Loucy (cell line): ENCODE measurements around the gene GRHL3.

ENCODE experiments used
- H2AFZ ChIP-seq: fragments of 200-600 bp; sonication (generic); 2 replicates; pipeline ENCODE4 v1.6.0; 2016; ENCODE audit warnings: antibody characterized with exemption, mild to moderate bottlenecking, low read length, moderate library complexity
- H3F3A ChIP-seq: fragments of 200-600 bp; 2 replicates; pipeline ENCODE4 v1.6.0; 2016; ENCODE audit warnings: antibody characterized with exemption, low read depth, mild to moderate bottlenecking
- H3K27me3 ChIP-seq: fragments of 200-600 bp; sonication (generic); 2 replicates; pipeline ENCODE4 v1.6.1; 2014; ENCODE audit warnings: low read length, mild to moderate bottlenecking; ENCODE audit not compliant: insufficient read depth, poor library complexity, severe bottlenecking
- H3K36me3 ChIP-seq: fragments of 200-600 bp; sonication (generic); 2 replicates; pipeline ENCODE4 v1.6.1; 2016; ENCODE audit warnings: low read length; ENCODE audit not compliant: insufficient read depth
- H3K4me1 ChIP-seq: fragments of 200-600 bp; sonication (generic); 2 replicates; pipeline ENCODE4 v1.5.1; 2014; ENCODE audit warnings: low read length, mild to moderate bottlenecking; ENCODE audit not compliant: insufficient read depth, poor library complexity, severe bottlenecking
- H3K4me2 ChIP-seq: fragments of 200-600 bp; sonication (generic); 2 replicates; pipeline ENCODE4 v1.6.0; 2014; ENCODE audit warnings: antibody characterized with exemption, low read length, low read depth, mild to moderate bottlenecking; ENCODE audit not compliant: poor library complexity, severe bottlenecking
- H3K4me3 ChIP-seq: fragments of 200-600 bp; sonication (generic); 2 replicates; pipeline ENCODE4 v1.5.1; 2014; ENCODE audit warnings: low read length, mild to moderate bottlenecking, mixed read lengths; ENCODE audit not compliant: poor library complexity, severe bottlenecking
- H3K79me2 ChIP-seq: fragments of 200-600 bp; sonication (generic); 2 replicates; pipeline ENCODE4 v1.6.1; 2014; ENCODE audit warnings: low read length; ENCODE audit not compliant: insufficient read depth
- H3K9ac ChIP-seq: fragments of 200-600 bp; sonication (generic); 2 replicates; pipeline ENCODE4 v1.6.0; 2014; ENCODE audit warnings: mild to moderate bottlenecking, low read depth, low read length, moderate library complexity; ENCODE audit not compliant: poor library complexity, severe bottlenecking
- H3K9me2 ChIP-seq: fragments of 200-600 bp; sonication (generic); replicated peaks from 2 replicates; pipeline ENCODE4 v1.6.1; 2016; ENCODE audit warnings: low read depth, low read length, mixed read lengths
- H3K9me3 ChIP-seq: fragments of 200-600 bp; sonication (generic); 2 replicates; pipeline ENCODE4 v1.6.1; 2014; ENCODE audit warnings: mild to moderate bottlenecking, antibody characterized with exemption, low read length, low read depth; ENCODE audit not compliant: insufficient read depth
- H4K20me1 ChIP-seq: fragments of 200-600 bp; sonication (generic); 2 replicates; pipeline ENCODE4 v1.6.0; 2014; ENCODE audit warnings: antibody characterized with exemption, low read length, mild to moderate bottlenecking; ENCODE audit not compliant: insufficient read depth, poor library complexity, severe bottlenecking
- CTCF ChIP-seq: fragments of 200-600 bp; sonication (generic); conservative IDR thresholded peaks from 2 replicates; pipeline ENCODE4 v1.5.1; 2014; ENCODE audit warnings: mild to moderate bottlenecking, antibody characterized with exemption, low read length
- EZH2phosphoT487 ChIP-seq: fragments of 200-600 bp; IDR thresholded peaks from 2 replicates; pipeline ENCODE4 v1.6.1; 2018; ENCODE audit warnings: antibody characterized with exemption, mild to moderate bottlenecking, moderate library complexity, borderline replicate concordance

GRHL3 gene

GRCh38 chr1:24366707-24367106 lies 47.5 kb downstream of the GRHL3 start:
- no peaks in the 10 kb centered on the region for H3F3A ChIP-seq
- H3K4me1 ChIP-seq: no peaks in the 10 kb centered on the region
- H3K79me2 ChIP-seq: no peaks in the 10 kb centered on the region
- H3K27me3 ChIP-seq: no peaks in the 10 kb centered on the region
- no peak overlapping the region for H2AFZ ChIP-seq
- H3K4me2 ChIP-seq: no peak overlapping the region
- no peak overlapping the region for H3K4me3 ChIP-seq
- no peak overlapping the region for H3K9ac ChIP-seq
- TF ChIP-seq EZH2phosphoT487 (no peak), CTCF (no peak)
- H3K9me2 ChIP-seq: no peaks in the 10 kb centered on the region
- H3K9me3 ChIP-seq: no peaks in the 10 kb centered on the region
- H4K20me1 ChIP-seq: no peaks in the 10 kb centered on the region
- no peaks in the 10 kb centered on the region for H3K36me3 ChIP-seq

- Histone ChIP-seq H3K9me3 (no peaks in the 10 kb centered on the region), H3K27me3 (no peaks in the 10 kb centered on the region), H3K9ac (no peak overlapping the region), H3K79me2 (no peaks in the 10 kb centered on the region), H3K4me1 (peaks cover 14% of the 10 kb centered on the region), H2AFZ (no peak overlapping the region), H3K4me3 (no peak overlapping the region), H4K20me1 (no peaks in the 10 kb centered on the region), H3K9me2 (no peaks in the 10 kb centered on the region), H3K36me3 (no peaks in the 10 kb centered on the region), H3K4me2 (no peak overlapping the region), H3F3A (no peaks in the 10 kb centered on the region)
- TF ChIP-seq EZH2phosphoT487: no peak
- TF ChIP-seq CTCF: no peak
These were observed 50.0 kb downstream of the GRHL3 start for GRCh38 chr1:24369199-24369598.

GRCh38 chr1:24369801-24370200 lies 50.6 kb downstream of the GRHL3 start:
- Histone ChIP-seq H3K4me2 (no peak overlapping the region), H2AFZ (no peak overlapping the region), H3K27me3 (no peaks in the 10 kb centered on the region), H3K79me2 (no peaks in the 10 kb centered on the region), H4K20me1 (no peaks in the 10 kb centered on the region), H3K9ac (no peak overlapping the region), H3K4me3 (no peak overlapping the region), H3F3A (no peaks in the 10 kb centered on the region), H3K9me2 (no peaks in the 10 kb centered on the region), H3K9me3 (no peaks in the 10 kb centered on the region), H3K36me3 (no peaks in the 10 kb centered on the region), H3K4me1 (peaks cover 14% of the 10 kb centered on the region)
- no peak for TF ChIP-seq CTCF
- no peak for TF ChIP-seq EZH2phosphoT487
